Stimulated activated CD8-positive, alpha-beta memory T cell treated with anti-CD3 and anti-CD28 coated beads, Interleukin-12 subunit alpha, Interleukin-12 subunit beta, amount 100 ng/mL, for 4 hours (primary cell): ENCODE data around the gene CEP41.

Experiments used
- DNase-seq: peaks from one replicate; pipeline ENCODE4 v3.0.0-alpha.2; 2020; ENCODE audit warnings: low read depth

Gene CEP41

DNA sequence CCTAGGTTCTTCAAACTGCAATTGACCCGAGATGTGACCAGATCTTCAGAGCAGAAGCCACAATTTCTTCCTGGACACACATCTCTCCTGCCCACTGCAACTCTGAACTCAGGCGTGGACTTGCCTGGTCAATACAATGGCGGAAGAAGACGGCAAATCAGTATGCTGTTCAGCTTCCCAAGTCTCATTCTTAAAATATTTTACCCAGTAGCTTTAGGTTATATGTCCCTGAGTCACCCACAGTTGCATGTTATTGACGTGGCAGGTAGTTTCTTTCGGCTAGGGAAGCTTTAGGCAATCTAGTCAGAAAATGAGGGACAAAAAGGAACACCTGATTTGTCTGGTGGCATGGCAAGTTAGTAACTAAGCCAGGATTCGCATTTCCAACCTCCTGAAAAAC lies 22.5 kb downstream of the CEP41 start:
- DNase-seq, result no peak

GRCh38 chr7:130417213-130417612 lies 23.6 kb downstream of the CEP41 start:
- DNase-seq, result no peak

DNA sequence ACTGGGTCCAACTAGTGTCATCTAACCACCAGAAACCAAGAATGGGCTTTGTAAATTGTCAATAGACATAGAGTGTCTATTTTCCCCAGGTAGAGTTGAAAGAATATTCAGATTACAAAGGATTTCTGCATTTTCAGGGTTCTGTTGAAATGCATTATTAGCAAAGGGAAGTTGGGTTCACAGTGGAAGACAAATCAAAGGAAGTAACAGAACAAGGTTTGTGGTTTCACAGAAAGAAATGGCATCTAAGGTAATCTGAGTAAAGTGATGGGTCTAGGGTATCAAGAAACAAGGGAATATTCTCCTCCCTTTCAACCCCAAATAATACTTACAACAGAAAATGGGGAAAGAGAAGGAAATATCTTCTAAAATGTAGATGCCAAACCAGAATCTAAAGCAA lies 25.8 kb downstream of the CEP41 start:
- no peak for DNase-seq

DNA sequence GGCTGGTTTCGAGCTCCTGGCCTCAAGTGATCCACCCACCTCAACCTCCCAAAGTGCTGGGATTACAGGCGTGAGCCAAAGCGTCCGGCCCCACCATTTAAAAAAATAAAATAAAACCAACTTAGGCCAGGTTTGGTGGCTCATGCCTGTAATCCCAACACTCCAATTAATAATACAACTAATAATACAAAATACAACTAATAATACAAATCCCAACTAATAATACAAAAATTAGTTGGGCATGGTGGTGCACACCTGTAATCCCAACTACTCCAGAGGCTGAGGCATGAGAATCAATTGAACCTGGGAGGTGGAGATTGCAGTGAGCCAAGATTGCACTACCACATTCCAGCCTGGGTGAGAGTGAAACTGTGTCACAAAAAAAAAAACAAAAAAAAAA lies 27.6 kb downstream of the CEP41 start:
- DNase-seq, result no peak

DNA sequence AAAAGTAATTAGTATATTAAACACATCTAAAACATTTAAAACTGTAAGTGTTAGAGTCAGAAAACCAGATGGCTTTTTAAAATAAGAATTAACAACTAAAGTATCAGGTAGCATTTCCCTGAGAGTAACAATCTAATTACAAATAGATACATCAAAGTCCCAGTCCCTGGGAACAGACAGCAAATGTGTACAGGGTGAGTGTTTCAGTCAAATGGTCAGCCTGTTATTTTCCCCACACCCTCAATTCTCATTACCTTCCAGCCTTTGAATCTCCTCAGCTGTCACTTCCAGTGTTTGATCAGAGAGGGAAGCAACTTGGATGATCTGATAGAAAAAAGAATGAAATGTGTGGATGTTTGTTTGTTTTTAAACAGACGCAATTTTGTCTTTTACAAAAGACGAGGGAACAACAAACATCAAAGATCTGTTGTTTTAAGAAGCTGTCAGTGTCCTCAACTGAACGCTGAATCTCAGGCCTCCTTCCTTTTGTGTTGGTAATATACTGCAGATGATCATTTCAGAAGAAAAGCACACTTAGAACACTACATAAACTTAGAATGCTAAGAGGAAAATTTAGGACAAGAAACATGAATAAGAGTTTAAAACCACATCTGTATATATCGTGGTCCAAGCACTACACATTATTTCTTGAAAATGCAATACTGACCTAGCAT lies 29.8 kb downstream of the CEP41 start:
- DNase-seq, result no peak

GRCh38 chr7:130409712-130410072 lies 31.1 kb downstream of the CEP41 start:
- DNase-seq, result no peak

DNA sequence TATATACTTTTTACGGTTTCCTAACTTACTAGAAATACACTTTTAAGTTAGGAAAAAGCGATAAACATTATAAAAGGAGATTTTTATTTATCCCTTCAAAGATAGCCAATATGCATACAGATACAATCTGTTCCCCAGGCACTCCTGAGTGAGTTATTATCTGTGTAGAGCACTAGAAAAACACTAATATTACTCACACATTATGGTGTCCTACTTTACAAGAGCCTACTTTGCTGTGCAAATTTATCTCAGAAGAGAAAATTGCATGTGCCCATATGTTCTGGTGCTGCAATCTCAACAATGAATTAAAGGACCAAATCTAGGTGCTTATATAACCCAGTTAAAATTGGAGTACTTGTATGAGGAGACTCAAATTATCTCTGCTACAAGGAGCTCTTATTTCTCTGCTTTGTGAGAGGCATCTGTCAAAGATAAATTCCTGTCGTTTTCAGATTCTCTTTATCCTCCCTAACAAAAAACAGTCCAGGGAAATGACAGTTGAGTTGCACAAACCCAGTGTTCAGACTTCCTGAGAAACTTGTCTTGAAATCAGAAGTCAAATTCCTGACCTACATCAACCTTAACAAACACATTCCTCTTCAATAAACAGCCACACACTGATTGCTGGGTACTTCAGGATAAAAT lies 31.6 kb downstream of the CEP41 start:
- DNase-seq, result no peak

DNA sequence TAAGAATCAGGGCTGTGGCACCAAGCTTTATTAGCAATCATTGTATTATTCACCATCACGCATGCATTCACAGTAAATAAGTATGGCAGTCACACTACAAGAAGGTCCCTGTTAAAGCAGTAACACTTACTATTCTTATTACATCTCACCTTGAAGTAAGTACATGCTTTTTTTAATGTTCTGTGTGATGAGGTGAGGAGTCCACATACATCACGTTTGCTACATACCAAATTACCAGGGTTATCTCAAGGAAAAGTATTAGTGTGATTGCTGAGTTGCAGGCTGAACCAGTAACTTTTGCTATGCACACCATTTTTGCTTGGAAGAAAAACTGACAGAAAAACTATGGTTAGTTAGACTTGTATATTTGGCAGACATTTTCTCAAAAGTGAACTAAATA lies 35.8 kb downstream of the CEP41 start:
- DNase-seq, result no peak

DNA sequence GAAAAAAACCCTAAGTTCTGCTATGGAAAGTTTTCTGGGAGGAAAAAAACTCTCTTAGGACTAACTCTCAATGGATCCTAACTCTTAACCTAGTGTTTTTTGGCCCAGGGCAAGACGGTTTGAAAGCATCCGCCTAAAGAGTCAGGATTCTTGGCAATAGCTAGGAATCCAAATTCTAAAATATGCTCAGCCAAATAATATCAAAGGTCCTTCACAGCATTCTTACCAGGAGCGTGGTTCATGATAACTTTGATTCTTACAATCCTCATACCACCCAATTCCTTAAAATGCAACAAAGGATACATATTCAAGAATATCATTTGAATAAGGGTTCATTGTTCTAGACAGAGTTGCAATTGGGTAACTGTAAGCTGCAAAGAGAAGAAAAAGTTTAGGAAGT lies 39.2 kb downstream of the CEP41 start:
- DNase-seq, result no peak

GRCh38 chr7:130401101-130401500 lies 39.7 kb downstream of the CEP41 start:
- no peak for DNase-seq

DNA sequence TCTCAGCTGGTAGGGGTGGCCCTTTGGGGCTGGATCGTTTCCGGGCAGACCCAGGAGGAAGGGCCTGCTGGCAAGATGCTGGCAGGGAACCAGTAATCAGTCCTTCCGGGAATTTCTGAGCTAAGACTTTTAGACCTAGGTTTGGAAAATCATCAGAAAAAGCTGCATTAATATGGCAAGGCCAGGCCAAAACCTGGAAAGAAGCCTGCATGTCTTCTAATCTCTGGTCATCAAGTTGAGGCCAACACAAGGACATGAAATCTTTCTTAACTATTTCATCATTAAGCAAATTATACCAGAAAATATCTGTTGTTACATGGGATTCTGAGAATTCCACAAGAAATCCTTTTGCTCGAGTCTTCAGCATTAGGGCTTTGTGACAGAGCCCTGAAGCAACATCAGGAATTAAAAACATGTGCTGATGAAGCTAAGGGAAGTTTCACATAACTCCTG lies 40.7 kb downstream of the CEP41 start:
- DNase-seq, result no peak

GRCh38 chr7:130398526-130399090 lies 42.2 kb downstream of the CEP41 start:
- no peak for DNase-seq

- DNase-seq, result no peak
Measured at GRCh38 chr7:130397758-130398073, 43.1 kb downstream of the CEP41 start.

DNA sequence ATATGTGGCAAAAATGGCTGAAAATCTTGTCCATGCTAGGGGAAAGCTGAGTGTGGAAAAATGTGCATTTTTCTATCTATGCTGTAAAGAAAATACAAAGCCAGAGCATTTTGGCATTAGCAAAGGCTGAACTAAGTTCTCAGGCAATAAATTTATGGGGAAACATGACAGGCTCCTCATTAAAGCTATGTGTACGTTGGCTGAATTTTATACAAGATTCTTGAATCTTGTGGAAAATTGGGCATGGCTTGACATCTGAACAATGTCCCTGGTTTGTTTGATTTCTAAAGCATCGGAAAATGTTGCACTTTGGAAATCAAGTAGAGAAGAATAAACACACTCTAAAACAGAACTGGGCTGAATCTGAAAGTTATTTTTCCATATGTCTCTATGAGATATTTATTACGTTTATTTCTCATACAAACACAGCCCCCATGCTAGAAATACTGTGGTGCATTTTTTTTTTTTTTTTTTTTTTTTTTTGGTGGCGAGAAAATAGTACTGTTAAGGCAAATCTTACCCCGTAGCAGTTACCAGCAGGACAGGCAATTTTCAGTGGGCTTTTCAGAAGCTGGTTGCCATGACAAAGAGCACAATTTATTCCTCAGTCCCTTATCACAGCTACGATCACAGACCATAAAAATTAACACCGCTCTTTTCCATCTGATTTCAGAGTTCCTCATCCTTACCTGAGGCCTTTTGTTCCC lies 43.6 kb downstream of the CEP41 start:
- DNase-seq, result no peak

DNA sequence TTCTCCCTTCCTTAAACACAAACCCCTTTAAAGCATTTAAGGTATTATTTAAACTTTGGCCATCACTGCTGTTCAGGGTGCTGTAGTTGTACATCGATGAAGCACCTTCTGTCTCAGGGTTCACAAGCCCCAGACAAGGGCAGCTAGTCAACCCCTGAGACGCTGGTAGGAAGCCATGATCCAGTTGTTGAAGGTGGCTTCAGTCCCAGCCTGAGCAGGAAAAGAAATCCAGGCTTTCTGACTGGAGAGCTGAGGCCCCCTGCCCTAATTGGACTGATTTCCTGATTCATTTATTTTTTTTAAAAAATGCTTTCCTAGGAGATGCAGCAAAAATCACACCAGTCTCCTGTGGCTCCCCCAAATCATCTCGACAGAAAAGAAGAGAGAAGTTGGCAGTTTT lies 44.7 kb downstream of the CEP41 start:
- no peak for DNase-seq

GRCh38 chr7:130395421-130395820 lies 45.4 kb downstream of the CEP41 start:
- DNase-seq, result no peak

DNA sequence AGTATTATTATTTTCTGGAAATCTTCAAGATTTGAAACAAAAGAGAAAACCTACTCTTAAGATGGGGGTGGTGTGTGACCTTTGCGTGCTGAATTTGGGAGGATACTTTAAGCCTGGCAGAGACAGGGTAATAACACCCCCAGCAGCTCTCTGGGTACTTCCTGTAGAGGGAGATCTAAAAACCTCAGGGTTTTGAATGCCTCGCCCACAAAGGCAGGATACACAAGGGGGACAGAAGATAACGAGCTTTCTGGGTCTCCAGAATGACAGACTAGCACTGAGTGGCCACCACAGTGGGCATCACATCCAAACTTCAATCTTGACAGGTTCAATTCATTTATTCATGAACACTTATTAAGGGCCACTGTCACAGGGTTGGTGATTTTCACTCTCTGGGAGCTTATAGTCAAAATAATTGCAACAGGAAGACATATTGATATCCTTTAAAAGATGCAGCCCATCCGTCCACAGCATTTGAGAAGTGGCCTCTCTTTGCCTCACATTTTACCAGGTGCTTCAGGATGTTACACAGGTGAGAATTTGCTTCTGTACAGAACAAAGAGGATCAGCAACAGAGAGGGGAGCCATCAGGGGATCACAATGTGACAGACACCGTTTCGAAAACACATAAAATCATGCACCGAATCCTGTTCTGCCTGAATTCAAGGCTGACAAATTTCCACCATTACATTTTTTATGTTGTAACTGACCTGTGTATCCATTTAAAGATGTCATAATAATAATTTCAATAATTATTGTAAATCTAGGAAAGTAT lies 46.2 kb downstream of the CEP41 start:
- DNase-seq, result no peak

- DNase-seq, result no peak
Measured at GRCh38 chr7:130393841-130394411, 46.9 kb downstream of the CEP41 start.

GRCh38 chr7:130393101-130393561 lies 47.7 kb downstream of the CEP41 start:
- no peak for DNase-seq

DNA sequence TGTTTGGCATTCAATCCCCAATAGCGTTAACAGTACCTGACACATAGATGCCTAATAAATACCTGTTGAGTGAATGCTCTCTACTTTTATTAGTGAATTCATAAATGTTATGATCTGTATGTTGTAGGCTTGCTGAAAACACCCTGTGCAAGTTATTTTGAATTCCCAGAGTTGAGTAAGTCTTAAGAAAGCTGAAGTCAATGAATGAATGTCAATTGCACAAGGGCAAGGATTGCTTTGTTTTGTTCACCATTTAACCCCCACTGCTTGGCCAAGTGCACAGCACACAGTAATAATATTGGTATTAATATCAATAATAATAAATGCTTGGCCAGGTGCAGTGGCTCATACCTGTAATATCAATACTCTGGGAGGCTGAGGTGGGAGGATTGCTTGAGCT lies 50.3 kb downstream of the CEP41 start:
- DNase-seq, result no peak

DNA sequence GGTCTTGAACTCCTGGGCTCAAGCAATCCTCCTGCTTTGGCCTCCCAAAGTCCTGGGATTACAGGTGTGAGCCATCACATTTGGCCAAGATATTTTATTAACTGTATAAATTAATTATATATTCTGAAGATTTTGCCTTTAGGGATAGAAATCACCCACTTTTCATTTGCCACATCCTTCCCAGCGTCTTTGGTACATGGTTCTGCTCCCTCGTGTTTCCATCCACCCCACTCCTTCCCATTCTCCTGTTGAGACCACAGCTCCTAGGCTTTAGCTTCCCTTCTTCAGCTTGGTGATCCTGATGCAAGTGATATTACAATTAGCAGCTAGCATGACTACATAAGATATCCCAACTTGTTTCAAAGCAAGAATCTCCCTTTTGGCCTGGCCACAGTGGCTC lies 52.1 kb downstream of the CEP41 start:
- no peak for DNase-seq
